ENCODE results near the gene RNF144A. TPM values are rescaled to one million over a fixed set of nuclear protein-coding genes. Genes with fewer than 3 reads are reported as not detected.

Gene RNF144A
- total and polyA plus RNA-seq, 2 donors from 2014 or later = 4.2 to 12.3 TPM

GRCh38 chr2:6947929-6948676 is 30.9 kb downstream of the RNF144A start:
- no peak overlapping the region for H3K4me3 ChIP-seq (ENCODE audit: low read length in 3 of 3)
- H3K9ac ChIP-seq (ENCODE audit: low read length in 3 of 3) = no peak overlapping the region
- FAIRE-seq = no peak
- no peaks in the 10 kb centered on the region for H3K9me3 ChIP-seq (ENCODE audit: control insufficient read depth in 2 of 3, insufficient read depth in 1 of 3, low read length in 3 of 3)
- no peak overlapping the region for H3K27ac ChIP-seq (ENCODE audit: low read depth in 2 of 2, low read length in 2 of 2)
- intact Hi-C loops (cut with DNase I) = no loop called here
- no peaks in the 10 kb centered on the region for H3K36me3 ChIP-seq (ENCODE audit: control insufficient read depth in 2 of 3, insufficient read depth in 3 of 3, low read length in 3 of 3)
- no peaks in the 10 kb centered on the region for H3K27me3 ChIP-seq (ENCODE audit: control insufficient read depth, insufficient read depth, low read length)
- no peak for TF ChIP-seq CTCF (IDR thresholded peaks at IDR 0.05; ENCODE audit: borderline replicate concordance, extremely low read depth, insufficient read depth)
- peaks cover 0 to 2% (median 0%) of the 10 kb centered on the region in 3 donors for H3K4me1 ChIP-seq (ENCODE audit: control insufficient read depth in 2 of 3, insufficient read depth in 2 of 3, low read depth in 1 of 3, low read length in 3 of 3)
- DNase-seq = no peak

- Histone ChIP-seq H3K9ac (ENCODE audit: low read length in 3 of 3) (no peak overlapping the region), H3K4me3 (ENCODE audit: low read length in 3 of 3) (no peak overlapping the region), H3K4me1 (ENCODE audit: control insufficient read depth in 2 of 3, insufficient read depth in 2 of 3, low read depth in 1 of 3, low read length in 3 of 3) (peaks cover 0 to 2% (median 0%) of the 10 kb centered on the region in 3 donors), H3K27me3 (ENCODE audit: control insufficient read depth, insufficient read depth, low read length) (no peaks in the 10 kb centered on the region), H3K9me3 (ENCODE audit: control insufficient read depth in 2 of 3, insufficient read depth in 1 of 3, low read length in 3 of 3) (no peaks in the 10 kb centered on the region), H3K27ac (ENCODE audit: low read depth in 2 of 2, low read length in 2 of 2) (no peak overlapping the region), H3K36me3 (ENCODE audit: control insufficient read depth in 2 of 3, insufficient read depth in 3 of 3, low read length in 3 of 3) (no peaks in the 10 kb centered on the region)
- intact Hi-C loops (cut with DNase I) = no loop called here
- FAIRE-seq (no peak), DNase-seq (no peak)
- no peak for TF ChIP-seq CTCF (IDR thresholded peaks at IDR 0.05; ENCODE audit: borderline replicate concordance, extremely low read depth, insufficient read depth)
Measured at GRCh38 chr2:6948677-6949351, 31.6 kb downstream of the RNF144A start.

GRCh38 chr2:6951046-6951445 is 33.8 kb downstream of the RNF144A start:
- FAIRE-seq (no peak), DNase-seq (no peak)
- intact Hi-C loops (cut with DNase I) = no loop called here
- H3K9ac ChIP-seq (ENCODE audit: low read length in 3 of 3) = no peak overlapping the region
- no peaks in the 10 kb centered on the region for H3K9me3 ChIP-seq (ENCODE audit: control insufficient read depth in 2 of 3, insufficient read depth in 1 of 3, low read length in 3 of 3)
- no peak overlapping the region for H3K4me3 ChIP-seq (ENCODE audit: low read length in 3 of 3)
- H3K27ac ChIP-seq (ENCODE audit: low read depth in 2 of 2, low read length in 2 of 2) = no peak overlapping the region
- H3K36me3 ChIP-seq (ENCODE audit: control insufficient read depth in 2 of 3, insufficient read depth in 3 of 3, low read length in 3 of 3) = no peaks in the 10 kb centered on the region
- TF ChIP-seq CTCF (IDR thresholded peaks at IDR 0.05; ENCODE audit: borderline replicate concordance, extremely low read depth, insufficient read depth) = no peak
- peaks cover 0 to 6% (median 2%) of the 10 kb centered on the region in 3 donors for H3K4me1 ChIP-seq (ENCODE audit: control insufficient read depth in 2 of 3, insufficient read depth in 2 of 3, low read depth in 1 of 3, low read length in 3 of 3)
- H3K27me3 ChIP-seq (ENCODE audit: control insufficient read depth, insufficient read depth, low read length) = no peaks in the 10 kb centered on the region

Measured in kidney (tissue), 14 donors.